HG02852 (cell line): Measurements from ENCODE around the gene PUSL1.

Experiments
- ATAC-seq: cut with Tn5 transposase; IDR thresholded peaks from one replicate; pipeline ENCODE4 v1.9.1; 2021; ENCODE audit warnings: mild to moderate bottlenecking, moderate library complexity; ENCODE audit not compliant: unreplicated experiment

PUSL1 gene

GRCh38 chr1:1278620-1279019 is 29.8 kb upstream of the PUSL1 start:
- ATAC-seq = no peak

- ATAC-seq = no peak
Measured at GRCh38 chr1:1279028-1279427, 29.4 kb upstream of the PUSL1 start.

DNA sequence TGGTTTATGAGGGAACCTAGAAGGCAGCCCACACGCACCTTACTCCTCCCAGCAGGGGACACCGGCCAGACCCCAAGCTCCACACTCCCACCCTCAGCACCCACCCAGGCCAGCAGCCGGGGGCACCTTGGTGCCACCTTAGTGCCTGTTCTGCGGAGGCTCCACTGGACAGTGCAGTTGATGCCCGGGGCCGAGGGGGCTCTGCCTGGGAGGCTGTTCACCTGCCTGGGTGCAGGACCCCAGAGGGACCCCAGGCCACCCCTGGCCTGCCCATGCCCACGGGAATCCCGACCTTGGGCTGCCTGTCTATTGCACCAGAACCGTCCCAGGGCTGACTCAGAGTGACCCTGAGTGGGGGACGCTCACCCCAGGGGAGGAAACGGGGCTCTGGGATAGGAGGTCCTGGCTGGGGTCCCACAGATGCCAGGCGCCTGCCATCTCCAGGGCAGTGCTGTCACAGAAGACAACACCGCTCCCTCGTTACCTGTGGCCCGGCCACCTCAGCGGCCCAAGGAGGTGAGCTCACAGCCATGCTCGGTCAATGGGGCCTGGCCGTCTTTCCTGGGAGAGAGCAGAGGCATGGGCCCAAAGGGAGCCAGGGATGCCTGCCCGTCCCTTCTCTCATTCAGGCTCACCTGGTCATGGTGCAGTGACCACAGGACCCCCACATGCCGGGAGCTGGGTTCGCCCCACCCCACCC is 27.5 kb upstream of the PUSL1 start:
- no peak for ATAC-seq

- no peak for ATAC-seq
Measured at GRCh38 chr1:1281533-1282321, 26.7 kb upstream of the PUSL1 start.

DNA sequence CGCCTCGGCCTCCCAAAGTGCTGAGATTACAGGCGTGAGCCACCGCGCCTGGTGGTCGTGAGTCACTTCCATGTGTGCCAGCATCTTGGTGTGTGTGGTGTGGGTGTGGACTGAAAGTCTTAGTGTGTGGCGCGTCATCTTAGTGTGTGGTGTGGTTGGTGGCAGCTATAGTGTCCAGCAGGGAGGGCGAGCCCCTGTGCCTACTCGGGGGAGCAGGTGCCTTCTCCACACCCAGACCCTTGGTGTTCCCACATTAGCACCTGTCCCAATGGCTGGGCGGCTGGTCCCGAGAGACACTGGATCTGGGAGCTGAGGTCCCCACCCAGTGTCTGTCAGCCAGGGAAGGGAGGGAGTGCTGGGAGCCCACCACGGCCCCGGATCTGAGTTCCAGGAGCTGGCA is 25.4 kb upstream of the PUSL1 start:
- ATAC-seq = no peak

DNA sequence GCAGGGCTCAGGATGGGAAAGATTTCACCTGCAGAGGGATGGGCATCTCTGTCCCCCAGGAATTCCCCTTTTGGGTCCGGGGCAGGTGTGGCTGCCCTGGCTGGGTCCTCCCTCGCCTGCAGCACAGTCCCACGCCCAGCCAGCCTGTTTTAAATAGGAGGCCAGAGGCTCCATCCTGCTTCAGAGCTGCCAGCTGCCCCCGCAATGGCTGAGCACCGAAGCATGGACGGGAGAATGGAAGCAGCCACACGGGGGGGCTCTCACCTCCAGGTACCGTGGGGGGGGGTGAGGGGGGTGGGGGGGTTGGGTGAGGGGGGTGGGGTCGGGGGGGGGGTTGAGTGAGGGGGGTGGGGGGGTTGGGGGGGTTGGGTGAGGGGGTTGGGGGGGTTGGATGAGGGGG is 24.6 kb upstream of the PUSL1 start:
- no peak for ATAC-seq

- ATAC-seq = no peak
Measured at GRCh38 chr1:1284221-1285101, 23.9 kb upstream of the PUSL1 start.

- no peak for ATAC-seq
Measured at GRCh38 chr1:1285102-1285571, 23.3 kb upstream of the PUSL1 start.

DNA sequence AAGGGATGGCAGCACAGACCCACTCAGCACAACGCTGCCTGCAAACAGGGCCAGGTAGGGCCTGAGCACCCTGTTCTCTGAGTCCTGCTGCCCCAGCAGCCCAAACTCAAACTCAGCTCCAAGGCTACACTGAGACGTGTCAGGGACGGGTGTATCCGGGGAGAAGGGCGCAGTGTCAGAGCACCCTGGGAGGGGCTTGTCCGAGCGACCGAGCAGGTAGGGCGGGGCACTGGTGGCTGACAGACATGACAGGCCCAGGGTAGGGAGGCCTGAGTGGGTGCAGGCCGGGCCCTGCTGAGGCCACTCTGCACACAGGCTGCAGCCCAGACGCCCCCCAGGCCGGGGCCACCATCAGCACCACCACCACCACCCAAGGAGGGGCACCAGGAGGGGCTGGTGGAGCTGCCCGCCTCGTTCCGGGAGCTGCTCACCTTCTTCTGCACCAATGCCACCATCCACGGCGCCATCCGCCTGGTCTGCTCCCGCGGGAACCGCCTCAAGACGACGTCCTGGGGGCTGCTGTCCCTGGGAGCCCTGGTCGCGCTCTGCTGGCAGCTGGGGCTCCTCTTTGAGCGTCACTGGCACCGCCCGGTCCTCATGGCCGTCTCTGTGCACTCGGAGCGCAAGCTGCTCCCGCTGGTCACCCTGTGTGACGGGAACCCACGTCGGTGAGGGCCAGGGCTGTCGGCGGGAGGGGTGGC is 22.6 kb upstream of the PUSL1 start:
- no peak for ATAC-seq

DNA sequence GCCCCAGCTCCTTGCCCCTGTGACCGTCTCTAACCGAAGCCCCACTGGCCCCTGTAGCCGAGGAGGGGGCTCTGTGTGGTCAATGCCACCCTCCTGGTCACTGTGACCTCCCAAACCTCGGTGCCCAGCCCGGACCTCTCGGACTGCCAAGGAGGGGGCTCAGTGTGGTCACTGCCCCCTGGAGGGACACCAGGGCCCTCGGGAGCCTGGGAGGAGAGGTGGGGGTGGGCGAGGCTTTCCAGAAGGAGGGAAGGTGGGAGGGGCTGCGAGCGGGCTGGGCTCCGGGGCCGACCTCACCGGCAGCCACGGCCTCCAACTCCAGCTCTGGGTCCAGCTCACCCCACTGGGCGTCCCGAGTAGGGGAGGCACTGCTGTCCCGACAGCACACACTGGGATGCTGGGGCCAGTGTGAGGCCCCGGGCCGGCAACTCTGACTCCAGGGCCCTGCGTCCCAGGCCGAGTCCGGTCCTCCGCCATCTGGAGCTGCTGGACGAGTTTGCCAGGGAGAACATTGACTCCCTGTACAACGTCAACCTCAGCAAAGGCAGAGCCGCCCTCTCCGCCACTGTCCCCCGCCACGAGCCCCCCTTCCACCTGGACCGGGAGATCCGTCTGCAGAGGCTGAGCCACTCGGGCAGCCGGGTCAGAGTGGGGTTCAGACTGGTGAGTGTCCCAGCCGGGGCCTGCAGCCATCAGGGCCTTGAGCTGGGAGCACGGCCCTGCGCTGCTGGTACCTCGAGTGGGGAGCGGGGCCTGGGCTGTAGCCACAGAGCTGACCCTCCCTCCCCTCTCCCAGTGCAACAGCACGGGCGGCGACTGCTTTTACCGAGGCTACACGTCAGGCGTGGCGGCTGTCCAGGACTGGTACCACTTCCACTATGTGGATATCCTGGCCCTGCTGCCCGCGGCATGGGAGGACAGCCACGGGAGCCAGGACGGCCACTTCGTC is 21.8 kb upstream of the PUSL1 start:
- ATAC-seq = no peak

DNA sequence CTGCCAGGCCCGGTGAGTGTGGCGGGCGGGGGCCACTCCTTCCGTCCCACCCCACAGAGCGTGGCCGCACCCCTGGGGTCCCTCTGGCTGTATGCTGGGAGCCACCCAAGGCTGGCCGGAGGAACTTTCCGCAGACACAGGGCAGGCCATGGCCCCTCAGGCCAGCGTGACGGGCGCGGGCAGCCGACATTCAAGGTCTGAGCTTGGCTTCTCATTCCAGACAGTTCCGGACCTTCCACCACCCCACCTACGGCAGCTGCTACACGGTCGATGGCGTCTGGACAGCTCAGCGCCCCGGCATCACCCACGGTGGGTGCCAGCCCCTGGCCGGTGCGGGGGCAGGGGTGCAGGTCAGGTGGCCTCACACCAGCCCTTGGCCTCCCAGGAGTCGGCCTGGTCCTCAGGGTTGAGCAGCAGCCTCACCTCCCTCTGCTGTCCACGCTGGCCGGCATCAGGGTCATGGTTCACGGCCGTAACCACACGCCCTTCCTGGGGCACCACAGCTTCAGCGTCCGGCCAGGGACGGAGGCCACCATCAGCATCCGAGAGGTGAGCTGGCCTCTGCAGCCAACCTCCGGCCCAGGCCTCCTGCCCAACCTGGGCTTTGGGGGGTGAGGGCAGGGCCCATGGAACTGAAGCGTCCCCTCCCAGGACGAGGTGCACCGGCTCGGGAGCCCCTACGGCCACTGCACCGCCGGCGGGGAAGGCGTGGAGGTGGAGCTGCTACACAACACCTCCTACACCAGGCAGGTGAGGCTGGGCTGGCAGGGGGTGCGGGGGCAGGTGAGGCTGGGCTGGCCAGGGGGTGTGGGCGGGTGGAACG is 20.9 kb upstream of the PUSL1 start:
- no peak for ATAC-seq

GRCh38 chr1:1290238-1290731 is 18.1 kb upstream of the PUSL1 start:
- no peak for ATAC-seq

DNA sequence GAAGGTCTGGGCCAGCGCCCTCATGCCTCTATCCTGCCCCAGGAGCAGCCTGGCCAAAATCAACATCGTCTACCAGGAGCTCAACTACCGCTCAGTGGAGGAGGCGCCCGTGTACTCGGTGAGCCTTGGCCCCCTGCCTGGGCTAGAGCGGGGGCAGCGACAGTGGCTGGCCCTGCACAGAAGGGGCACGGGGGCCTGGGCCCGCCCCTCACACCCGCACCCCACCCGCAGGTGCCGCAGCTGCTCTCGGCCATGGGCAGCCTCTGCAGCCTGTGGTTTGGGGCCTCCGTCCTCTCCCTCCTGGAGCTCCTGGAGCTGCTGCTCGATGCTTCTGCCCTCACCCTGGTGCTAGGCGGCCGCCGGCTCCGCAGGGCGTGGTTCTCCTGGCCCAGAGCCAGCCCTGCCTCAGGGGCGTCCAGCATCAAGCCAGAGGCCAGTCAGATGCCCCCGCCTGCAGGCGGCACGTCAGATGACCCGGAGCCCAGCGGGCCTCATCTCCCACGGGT is 17.3 kb upstream of the PUSL1 start:
- ATAC-seq = no peak

- ATAC-seq = no peak
Measured at GRCh38 chr1:1291548-1292441, 16.6 kb upstream of the PUSL1 start.

GRCh38 chr1:1292442-1292779 is 16.0 kb upstream of the PUSL1 start:
- ATAC-seq = no peak

- ATAC-seq = no peak
Measured at GRCh38 chr1:1292851-1293250, 15.5 kb upstream of the PUSL1 start.
